ENCODE data around the gene HIC2.

- TF ChIP-seq ZNF274 (IDR thresholded peaks at IDR 0.05; ENCODE audit: low read depth, low read length) (no peak), ATF3 (IDR thresholded peaks at IDR 0.05) (no peak), CTCF (IDR thresholded peaks at IDR 0.05 in 2 of 3, conservative IDR thresholded peaks at IDR 0.05 in 1 of 3; ENCODE audit: borderline replicate concordance in 1 of 3, insufficient read depth in 1 of 3, low read depth in 2 of 3, low read length in 2 of 3) (no peak), REST (IDR thresholded peaks at IDR 0.05; ENCODE audit: low read depth) (no peak), SIN3A (IDR thresholded peaks at IDR 0.05; ENCODE audit: low read depth) (no peak), EZH2 (IDR thresholded peaks at IDR 0.05) (no peak), TCF7L2 (IDR thresholded peaks at IDR 0.05; ENCODE audit: borderline replicate concordance, extremely low read depth, insufficient read depth, insufficient read length) (no peak), ZBTB33 (IDR thresholded peaks at IDR 0.05; ENCODE audit: extremely low read depth, insufficient replicate concordance, low read length) (no peak), POLR2AphosphoS5 (IDR thresholded peaks at IDR 0.05; ENCODE audit: low read depth, low read length) (no peak), EZH2phosphoT487 (IDR thresholded peaks at IDR 0.05; ENCODE audit: borderline replicate concordance) (no peak)
Measured at GRCh38 chr22:21443057-21443734, 26.0 kb downstream of the HIC2 start.

Data from HCT116 (cell line).